HepG2 (cell line): ENCODE results near the gene VPS11. TPM values are rescaled to one million over a fixed set of nuclear protein-coding genes. Genes with fewer than 3 reads are reported as not detected.

Source experiments
- ATAC-seq: fragments of 200-7000 bp; cut with Tn5 transposase; 3 replicates; pipeline ENCODE4 v1.9.1; 2020; ENCODE audit warnings: mild to moderate bottlenecking, moderate library complexity
- BruUV-seq: library from RNA; stranded (reverse); fragments of 400-500 nt; replicated peaks from 2 replicates; lab custom pipeline; 2021; lab: Mats Ljungman, UMichigan
- CTCF ChIA-PET: fragments of 300-600 bp; formaldehyde crosslinking; extraction: SDS; loops from one replicate; lab custom pipeline; 2021; ENCODE audit warnings: low total read pairs, inconsistent platforms, low intra/inter-chr PET ratio; lab: Yijun Ruan, JAX
- POLR2A ChIA-PET: fragments of 350-600 bp; sonication (Branson Sonifier 250); formaldehyde crosslinking; loops from one replicate; lab custom pipeline; 2020; ENCODE audit warnings: antibody characterized with exemption, inconsistent platforms; lab: Yijun Ruan, JAX
- DNase-seq: peaks from one replicate; pipeline ENCODE4 v3.0.0-alpha.2; 2015; ENCODE audit warnings: low spot score
- FAIRE-seq: peaks from 3 replicates; lab custom pipeline; 2011; peaks lifted over from hg19 to GRCh38; lab: Jason Lieb, UNC
- H2AFZ ChIP-seq: one replicate; pipeline ENCODE4 v1.6.1; 2011; ENCODE audit warnings: low read length, inconsistent platforms
- H3K27ac ChIP-seq: fragments of 300-600 bp; 3 replicates; pipeline ENCODE4 v1.8.0; 2011; ENCODE audit warnings: mixed run types, mild to moderate bottlenecking, mixed read lengths, low read length, inconsistent platforms; ENCODE audit not compliant: insufficient read depth; ENCODE audit errors: extremely low read length
- H3K27me3 ChIP-seq, 2 experiments: fragments of 200-600 bp in 1 of 2; 2 replicates in 1 of 2; 3 replicates in 1 of 2; pipeline versions ENCODE4 v1.6.0 to v1.8.0; 2011; ENCODE audit warnings: low read length in 2 of 2, mild to moderate bottlenecking in 2 of 2, moderate library complexity in 2 of 2, inconsistent platforms in 1 of 2; ENCODE audit not compliant: insufficient read depth in 2 of 2, control insufficient read depth in 1 of 2
- H3K36me3 ChIP-seq, 2 experiments: fragments of 200-600 bp in 1 of 2; replicated peaks in 1 of 2; 2 replicates in 1 of 2; 3 replicates in 1 of 2; pipeline versions ENCODE4 v1.5.1 to v1.8.0; 2011; ENCODE audit warnings: low read length in 2 of 2, inconsistent platforms in 1 of 2; ENCODE audit not compliant: insufficient read depth in 2 of 2, control insufficient read depth in 1 of 2
- H3K4me1 ChIP-seq: 2 replicates; pipeline ENCODE4 v1.5.1; 2012; ENCODE audit warnings: low read length, inconsistent platforms; ENCODE audit not compliant: insufficient read depth
- H3K4me2 ChIP-seq: 2 replicates; pipeline ENCODE4 v1.6.0; 2011; ENCODE audit warnings: low read depth, low read length, inconsistent platforms
- H3K4me3 ChIP-seq, 3 experiments: fragments of 200-600 bp in 1 of 3; sonication (generic), shearing (Covaris generic) in 1 of 3; replicated peaks in 1 of 3; 2 replicates each; pipeline ENCODE4 v1.5.1; 2011 to 2016; ENCODE audit warnings: low read length in 3 of 3, inconsistent platforms in 2 of 3, low read depth in 2 of 3, mild to moderate bottlenecking in 2 of 3, control low read depth in 1 of 3, mixed read lengths in 1 of 3; ENCODE audit not compliant: insufficient read depth in 1 of 3
- H3K79me2 ChIP-seq: one replicate; pipeline ENCODE4 v1.6.1; 2011; ENCODE audit warnings: low read length, inconsistent platforms; ENCODE audit not compliant: insufficient read depth
- H3K9ac ChIP-seq: 2 replicates; pipeline ENCODE4 v1.6.0; 2011; ENCODE audit warnings: mild to moderate bottlenecking, low read depth, low read length, inconsistent platforms; ENCODE audit not compliant: insufficient read depth
- H3K9me3 ChIP-seq: 2 replicates; pipeline ENCODE4 v1.5.1; 2012; ENCODE audit warnings: mild to moderate bottlenecking, low read length
- H4K20me1 ChIP-seq: 2 replicates; pipeline ENCODE4 v1.6.0; 2011; ENCODE audit warnings: inconsistent platforms, mild to moderate bottlenecking, low read length, moderate library complexity; ENCODE audit not compliant: insufficient read depth
- DMAP1 ChIP-seq: IDR thresholded peaks from 2 replicates; pipeline ENCODE4 v1.6.1; 2016
- GATAD2A ChIP-seq: IDR thresholded peaks from 2 replicates; pipeline ENCODE4 v1.6.1; 2016
- GTF2F1 ChIP-seq: fragments of 150-350 bp; IDR thresholded peaks from 2 replicates; pipeline ENCODE4 v1.6.1; 2014; ENCODE audit warnings: low read length
- MLLT10 ChIP-seq: sonication (generic); formaldehyde crosslinking; IDR thresholded peaks from 2 replicates; pipeline ENCODE4 v1.4.0; 2020; ENCODE audit warnings: missing genetic modification reagents
- NCOA1 ChIP-seq: sonication (generic); formaldehyde crosslinking; IDR thresholded peaks from 2 replicates; pipeline ENCODE4 v1.9.0; 2021; ENCODE audit warnings: missing genetic modification reagents
- RBM39 ChIP-seq: fragments of 200-400 bp; formaldehyde crosslinking; IDR thresholded peaks from one replicate; pipeline ENCODE4 v1.6.1; 2018; ENCODE audit warnings: antibody characterized with exemption, mild to moderate bottlenecking, low read depth, low read length; ENCODE audit not compliant: poor library complexity, severe bottlenecking
- SUZ12 ChIP-seq: fragments of 150-350 bp; IDR thresholded peaks from 2 replicates; pipeline ENCODE4 v1.6.1; 2014; ENCODE audit warnings: low read depth, low read length
- ZMYM3 ChIP-seq: sonication (generic); formaldehyde crosslinking; IDR thresholded peaks from 2 replicates; pipeline ENCODE4 v1.5.1; 2020; ENCODE audit warnings: mild to moderate bottlenecking, missing genetic modification reagents
- ZNF883 ChIP-seq: sonication (generic); formaldehyde crosslinking; IDR thresholded peaks from 2 replicates; pipeline ENCODE4 v1.5.1; 2020; ENCODE audit warnings: mild to moderate bottlenecking, missing genetic modification reagents; ENCODE audit errors: not compliant biosample characterization
- WGBS: methylation state at CpG from one replicate; pipeline ENCODE4 v1.1.6; 2017; ENCODE audit warnings: low lambda C conversion rate; 5-methylcytosine and 5-hydroxymethylcytosine counted together
- in situ Hi-C: cut with HindIII; loops from 2 replicates; pipeline ENCODE4 v1.10.0; 2017; ENCODE audit warnings: low pct_unique_long_range_greater_than_20kb; ENCODE audit not compliant: extremely low pct_ligation_motif_present
- intact Hi-C: fragments of 100-400 bp; cut with micrococcal nuclease; formaldehyde crosslinking; loops from one replicate; pipeline ENCODE4 v1.10.0; 2022; ENCODE audit not compliant: unreplicated experiment
- polyA plus RNA-seq, 8 experiments: library from polyadenylated mRNA; depleted of rRNA in 3 of 8; stranded (reverse) in 7 of 8; unstranded in 1 of 8; fragments of >200 nt; fragmentation: Illumina TruSeq in 4 of 8; extraction: Trizol in 4 of 8; gene quantifications; 2 replicates each; pipeline versions ENCODE4 v1.2.1 to v1.2.3, GENCODE V29; 2011 to 2016; ENCODE audit warnings: low read depth in 4 of 8, missing spikeins in 1 of 8, mixed read lengths in 1 of 8; ENCODE audit not compliant: insufficient read depth in 1 of 8
- total RNA-seq, 5 experiments: library from RNA; depleted of rRNA; stranded (reverse); fragments of >200 nt; fragmentation: Illumina TruSeq; extraction: Trizol; gene quantifications; 2 replicates each; pipeline ENCODE4 v1.2.3, GENCODE V29; 2016; ENCODE audit warnings: low read depth in 1 of 5
- TF ChIP-seq, protein P1 (sequence below): sonication (generic); formaldehyde crosslinking; IDR thresholded peaks from 2 replicates; pipeline ENCODE4 v1.8.1; 2023; ENCODE audit warnings: mild to moderate bottlenecking, moderate library complexity, missing genetic modification reagents
- TF ChIP-seq, protein P2 (sequence below): IDR thresholded peaks from 2 replicates; pipeline ENCODE4 v1.6.1; 2016
- TF ChIP-seq, protein P3 (sequence below): IDR thresholded peaks from 2 replicates; pipeline ENCODE4 v1.6.1; 2012; ENCODE audit warnings: low read depth, low read length, improper control_type of control experiment
- TF ChIP-seq, protein P4 (sequence below): IDR thresholded peaks from 2 replicates; pipeline ENCODE4 v1.6.1; 2016; ENCODE audit warnings: low read depth
- TF ChIP-seq, protein P5 (sequence below): IDR thresholded peaks from 2 replicates; pipeline ENCODE4 v1.6.1; 2016; ENCODE audit warnings: mild to moderate bottlenecking, missing biosample characterization, missing genetic modification reagents
- TF ChIP-seq, protein P6 (sequence below): sonication (generic); formaldehyde crosslinking; IDR thresholded peaks from 2 replicates; pipeline ENCODE4 v1.4.0; 2020; ENCODE audit warnings: missing genetic modification reagents

The VPS11 gene
- total and polyA plus RNA-seq, 2 of the 13 experiments (the other 11 are each of a cell fraction or from before 2014, with no cell fraction given): 13.7 to 21.6 TPM

DNA sequence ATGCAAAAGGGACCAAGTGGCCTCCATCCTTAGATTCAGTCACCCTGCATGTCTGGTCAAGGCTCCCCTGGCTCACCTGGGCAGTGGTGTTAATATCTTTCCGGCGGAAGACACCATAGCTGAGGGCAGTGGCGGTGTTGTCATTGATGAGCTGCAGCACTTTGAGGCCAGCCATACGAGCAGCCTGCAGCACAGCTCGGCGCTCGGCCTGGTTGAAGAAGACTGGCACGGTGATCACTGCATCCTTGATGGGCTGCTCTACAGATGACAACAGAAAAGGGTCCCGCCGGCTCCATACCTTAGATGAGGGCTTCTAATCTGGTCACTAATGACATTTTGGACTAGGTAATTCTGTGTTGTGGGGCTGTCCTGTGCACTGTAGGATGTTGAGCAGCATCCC lies 13.2 kb upstream of the VPS11 start:
- intact Hi-C loops (no loop called here), in situ Hi-C loops (no loop called here)
- Histone ChIP-seq H3K36me3 (peaks cover 36 to 53% of the 10 kb centered on the region in 2 experiments), H3K4me2 (no peak overlapping the region), H3K9me3 (no peaks in the 10 kb centered on the region), H3K79me2 (peaks cover 25% of the 10 kb centered on the region), H2AFZ (no peak overlapping the region), H3K27ac (no peak overlapping the region), H3K9ac (no peak overlapping the region), H3K4me3 (no peak overlapping the region), H3K27me3 (no peaks in the 10 kb centered on the region), H3K4me1 (peaks cover 23% of the 10 kb centered on the region), H4K20me1 (peaks cover 3% of the 10 kb centered on the region; the same call in 1 of the 2 replicates)
- ATAC-seq: no peak
- no peak for FAIRE-seq
- no peak for DNase-seq
- CTCF ChIA-PET: no interaction called here
- 100% methylated on average over 10 of the region's 10 CpGs for WGBS
- BruUV-seq: no TSS peak
- POLR2A ChIA-PET: interaction anchor here (1.1 to 1.4 kb wide), 3 partner anchors 36 to 40 kb away, joined by 3 to 4 read pairs (median 3); partner anchors contain the start of genes RPS25 and TRAPPC4
- no peak for TF ChIP-seq DMAP1 (CRISPR knock-in tag)
- TF ChIP-seq, protein P1, sequence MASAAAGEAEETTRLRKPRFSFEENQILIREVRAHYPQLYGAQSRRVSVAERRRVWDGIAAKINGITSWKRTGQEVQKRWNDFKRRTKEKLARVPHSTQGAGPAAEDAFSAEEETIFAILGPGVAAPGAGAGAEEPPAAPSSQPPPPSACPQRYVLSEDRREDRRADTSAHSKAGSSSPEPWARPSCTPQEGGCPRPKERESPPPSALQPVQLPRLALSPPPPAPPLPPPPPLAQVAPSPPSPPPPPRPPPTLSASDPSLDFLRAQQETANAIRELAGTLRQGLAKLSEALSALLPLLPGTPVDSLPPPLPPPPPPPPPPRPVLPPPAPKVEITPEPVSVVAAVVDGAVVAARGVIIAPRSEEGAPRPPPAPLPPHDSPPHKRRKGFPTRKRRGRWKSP: no peak
- TF ChIP-seq SUZ12: no peak
- no peak for TF ChIP-seq MLLT10
- TF ChIP-seq ZNF883: no peak
- TF ChIP-seq, protein P2, sequence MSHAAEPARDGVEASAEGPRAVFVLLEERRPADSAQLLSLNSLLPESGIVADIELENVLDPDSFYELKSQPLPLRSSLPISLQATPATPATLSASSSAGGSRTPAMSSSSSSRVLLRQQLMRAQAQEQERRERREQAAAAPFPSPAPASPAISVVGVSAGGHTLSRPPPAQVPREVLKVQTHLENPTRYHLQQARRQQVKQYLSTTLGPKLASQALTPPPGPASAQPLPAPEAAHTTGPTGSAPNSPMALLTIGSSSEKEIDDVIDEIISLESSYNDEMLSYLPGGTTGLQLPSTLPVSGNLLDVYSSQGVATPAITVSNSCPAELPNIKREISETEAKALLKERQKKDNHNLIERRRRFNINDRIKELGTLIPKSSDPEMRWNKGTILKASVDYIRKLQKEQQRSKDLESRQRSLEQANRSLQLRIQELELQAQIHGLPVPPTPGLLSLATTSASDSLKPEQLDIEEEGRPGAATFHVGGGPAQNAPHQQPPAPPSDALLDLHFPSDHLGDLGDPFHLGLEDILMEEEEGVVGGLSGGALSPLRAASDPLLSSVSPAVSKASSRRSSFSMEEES (CRISPR knock-in tag): no peak
- no peak for TF ChIP-seq GATAD2A
- TF ChIP-seq, protein P3, sequence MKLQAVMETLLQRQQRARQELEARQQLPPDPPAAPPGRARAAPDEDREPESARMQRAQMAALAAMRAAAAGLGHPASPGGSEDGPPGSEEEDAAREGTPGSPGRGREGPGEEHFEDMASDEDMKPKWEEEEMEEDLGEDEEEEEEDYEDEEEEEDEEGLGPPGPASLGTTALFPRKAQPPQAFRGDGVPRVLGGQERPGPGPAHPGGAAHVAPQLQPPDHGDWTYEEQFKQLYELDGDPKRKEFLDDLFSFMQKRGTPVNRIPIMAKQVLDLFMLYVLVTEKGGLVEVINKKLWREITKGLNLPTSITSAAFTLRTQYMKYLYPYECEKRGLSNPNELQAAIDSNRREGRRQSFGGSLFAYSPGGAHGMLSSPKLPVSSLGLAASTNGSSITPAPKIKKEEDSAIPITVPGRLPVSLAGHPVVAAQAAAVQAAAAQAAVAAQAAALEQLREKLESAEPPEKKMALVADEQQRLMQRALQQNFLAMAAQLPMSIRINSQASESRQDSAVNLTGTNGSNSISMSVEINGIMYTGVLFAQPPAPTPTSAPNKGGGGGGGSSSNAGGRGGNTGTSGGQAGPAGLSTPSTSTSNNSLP: no peak
- TF ChIP-seq NCOA1 (CRISPR knock-in tag): no peak
- no peak for TF ChIP-seq GTF2F1
- no peak for TF ChIP-seq ZMYM3 (CRISPR knock-in tag)
- TF ChIP-seq, protein P4, sequence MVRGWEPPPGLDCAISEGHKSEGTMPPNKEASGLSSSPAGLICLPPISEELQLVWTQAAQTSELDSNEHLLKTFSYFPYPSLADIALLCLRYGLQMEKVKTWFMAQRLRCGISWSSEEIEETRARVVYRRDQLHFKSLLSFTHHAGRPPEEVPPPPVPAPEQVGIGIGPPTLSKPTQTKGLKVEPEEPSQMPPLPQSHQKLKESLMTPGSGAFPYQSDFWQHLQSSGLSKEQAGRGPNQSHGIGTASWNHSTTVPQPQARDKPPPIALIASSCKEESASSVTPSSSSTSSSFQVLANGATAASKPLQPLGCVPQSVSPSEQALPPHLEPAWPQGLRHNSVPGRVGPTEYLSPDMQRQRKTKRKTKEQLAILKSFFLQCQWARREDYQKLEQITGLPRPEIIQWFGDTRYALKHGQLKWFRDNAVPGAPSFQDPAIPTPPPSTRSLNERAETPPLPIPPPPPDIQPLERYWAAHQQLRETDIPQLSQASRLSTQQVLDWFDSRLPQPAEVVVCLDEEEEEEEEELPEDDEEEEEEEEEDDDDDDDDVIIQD (CRISPR knock-in tag): no peak
- TF ChIP-seq, protein P5, sequence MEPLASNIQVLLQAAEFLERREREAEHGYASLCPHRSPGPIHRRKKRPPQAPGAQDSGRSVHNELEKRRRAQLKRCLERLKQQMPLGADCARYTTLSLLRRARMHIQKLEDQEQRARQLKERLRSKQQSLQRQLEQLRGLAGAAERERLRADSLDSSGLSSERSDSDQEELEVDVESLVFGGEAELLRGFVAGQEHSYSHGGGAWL: no peak
- TF ChIP-seq, protein P6, sequence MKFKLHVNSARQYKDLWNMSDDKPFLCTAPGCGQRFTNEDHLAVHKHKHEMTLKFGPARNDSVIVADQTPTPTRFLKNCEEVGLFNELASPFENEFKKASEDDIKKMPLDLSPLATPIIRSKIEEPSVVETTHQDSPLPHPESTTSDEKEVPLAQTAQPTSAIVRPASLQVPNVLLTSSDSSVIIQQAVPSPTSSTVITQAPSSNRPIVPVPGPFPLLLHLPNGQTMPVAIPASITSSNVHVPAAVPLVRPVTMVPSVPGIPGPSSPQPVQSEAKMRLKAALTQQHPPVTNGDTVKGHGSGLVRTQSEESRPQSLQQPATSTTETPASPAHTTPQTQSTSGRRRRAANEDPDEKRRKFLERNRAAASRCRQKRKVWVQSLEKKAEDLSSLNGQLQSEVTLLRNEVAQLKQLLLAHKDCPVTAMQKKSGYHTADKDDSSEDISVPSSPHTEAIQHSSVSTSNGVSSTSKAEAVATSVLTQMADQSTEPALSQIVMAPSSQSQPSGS (CRISPR knock-in tag): no peak
- TF ChIP-seq RBM39: no peak
